IMR-90 (cell line): ENCODE data around the gene PUM2. TPM values are rescaled to one million over a fixed set of nuclear protein-coding genes. Genes with fewer than 3 reads are reported as not detected.
"Not testable (repeated sequence)": the region's sequence is repeated elsewhere in the genome, so short reads cannot be mapped to it uniquely, and the experiment has no call there.

Experiments used
- ATAC-seq: fragments of 200-7000 bp; cut with Tn5 transposase; 2 replicates; pipeline ENCODE4 v1.9.1; 2020; ENCODE audit warnings: low read depth, mild to moderate bottlenecking, moderate library complexity
- BruUV-seq: library from RNA; stranded (reverse); fragments of 400-500 nt; replicated peaks from 2 replicates; lab custom pipeline; 2021; lab: Mats Ljungman, UMichigan
- CTCF ChIA-PET: fragments of 300-600 bp; formaldehyde crosslinking; extraction: SDS; loops from one replicate; lab custom pipeline; 2021; ENCODE audit warnings: antibody characterized with exemption; lab: Yijun Ruan, JAX
- POLR2A ChIA-PET: fragments of 300-600 bp; sonication (Branson Sonifier 250); formaldehyde crosslinking; loops from one replicate; lab custom pipeline; 2022; ENCODE audit warnings: antibody characterized with exemption; ENCODE audit not compliant: unreplicated experiment; lab: Charles Lee
- DNase-seq: peaks from one replicate; pipeline ENCODE4 v3.0.0; 2013
- H2AFZ ChIP-seq: replicated peaks from 2 replicates; pipeline ENCODE3; 2013; ENCODE audit warnings: low read length, mild to moderate bottlenecking; ENCODE audit not compliant: poor library complexity
- H2AK5ac ChIP-seq: 2 replicates; pipeline ENCODE4 v1.6.1; 2013; ENCODE audit warnings: low read depth, low read length, inconsistent platforms
- H2AK9ac ChIP-seq: replicated peaks from 2 replicates; pipeline ENCODE3; 2013; ENCODE audit warnings: mild to moderate bottlenecking, low read depth, low read length, moderate library complexity; ENCODE audit not compliant: poor library complexity
- H2BK120ac ChIP-seq: 2 replicates; pipeline ENCODE4 v1.6.1; 2013; ENCODE audit warnings: low read depth, low read length, inconsistent platforms
- H2BK15ac ChIP-seq: 3 replicates; pipeline ENCODE4 v1.6.1; 2013; ENCODE audit warnings: low read depth, low read length, inconsistent platforms
- H2BK20ac ChIP-seq: 2 replicates; pipeline ENCODE4 v1.6.1; 2013; ENCODE audit warnings: low read depth, mild to moderate bottlenecking, inconsistent platforms, low read length, moderate library complexity
- H2BK5ac ChIP-seq: 2 replicates; pipeline ENCODE4 v1.6.1; 2013; ENCODE audit warnings: mild to moderate bottlenecking, low read depth, low read length, inconsistent platforms; ENCODE audit not compliant: poor library complexity, severe bottlenecking
- H3K14ac ChIP-seq: replicated peaks from 2 replicates; pipeline ENCODE4 v1.6.1; 2013; ENCODE audit warnings: low read depth, low read length, inconsistent platforms
- H3K18ac ChIP-seq: 2 replicates; pipeline ENCODE4 v1.6.1; 2013; ENCODE audit warnings: low read depth, low read length, control low read depth
- H3K23ac ChIP-seq: 2 replicates; pipeline ENCODE4 v1.6.1; 2013; ENCODE audit warnings: low read depth, low read length, inconsistent platforms
- H3K27ac ChIP-seq: 2 replicates; pipeline ENCODE4 v1.5.1; 2013; ENCODE audit warnings: mild to moderate bottlenecking, control low read depth, low read length; ENCODE audit not compliant: insufficient read depth
- H3K27me3 ChIP-seq: 2 replicates; pipeline ENCODE4 v1.6.1; 2013; ENCODE audit warnings: low read length; ENCODE audit not compliant: control insufficient read depth, insufficient read depth
- H3K36me3 ChIP-seq: 2 replicates; pipeline ENCODE4 v1.6.1; 2013; ENCODE audit warnings: low read length, mixed read lengths; ENCODE audit not compliant: control insufficient read depth, insufficient read depth
- H3K4ac ChIP-seq: 2 replicates; pipeline ENCODE4 v1.6.1; 2013; ENCODE audit warnings: low read depth, low read length, inconsistent platforms
- H3K4me1 ChIP-seq: 2 replicates; pipeline ENCODE4 v1.6.1; 2013; ENCODE audit warnings: low read length, mixed read lengths; ENCODE audit not compliant: control insufficient read depth, insufficient read depth
- H3K4me2 ChIP-seq: 2 replicates; pipeline ENCODE4 v1.6.1; 2013; ENCODE audit warnings: low read depth, mild to moderate bottlenecking, control low read depth, low read length, moderate library complexity
- H3K4me3 ChIP-seq: 2 replicates; pipeline ENCODE4 v1.5.1; 2013; ENCODE audit warnings: low read depth, mild to moderate bottlenecking, control low read depth, low read length, moderate library complexity; ENCODE audit not compliant: insufficient read depth
- H3K56ac ChIP-seq: 2 replicates; pipeline ENCODE4 v1.6.1; 2013; ENCODE audit warnings: low read length, inconsistent platforms; ENCODE audit not compliant: insufficient read depth; ENCODE audit errors: extremely low read depth
- H3K79me1 ChIP-seq, 2 experiments: 2 replicates each; pipeline ENCODE4 v1.6.1; 2013; ENCODE audit warnings: low read length in 2 of 2, inconsistent platforms in 1 of 2, low read depth in 1 of 2
- H3K9ac ChIP-seq: 2 replicates; pipeline ENCODE4 v1.6.1; 2013; ENCODE audit warnings: low read depth, low read length, control low read depth
- H3K9me1 ChIP-seq: 2 replicates; pipeline ENCODE4 v1.6.1; 2013; ENCODE audit warnings: low read length, inconsistent platforms; ENCODE audit not compliant: insufficient read depth
- H3K9me3 ChIP-seq: 2 replicates; pipeline ENCODE4 v1.6.1; 2013; ENCODE audit warnings: low read length; ENCODE audit not compliant: control insufficient read depth, insufficient read depth
- H4K20me1 ChIP-seq: 2 replicates; pipeline ENCODE4 v1.6.1; 2013; ENCODE audit warnings: low read length, inconsistent platforms; ENCODE audit not compliant: insufficient read depth
- H4K5ac ChIP-seq: 2 replicates; pipeline ENCODE4 v1.6.1; 2013; ENCODE audit warnings: mild to moderate bottlenecking, low read depth, low read length, control low read depth
- H4K8ac ChIP-seq, 2 experiments: 2 replicates each; pipeline ENCODE4 v1.6.1; 2013; ENCODE audit warnings: low read depth in 2 of 2, low read length in 2 of 2, control low read depth in 1 of 2, inconsistent platforms in 1 of 2
- H4K91ac ChIP-seq: 2 replicates; pipeline ENCODE4 v1.6.1; 2013; ENCODE audit warnings: low read depth, low read length, inconsistent platforms; ENCODE audit not compliant: insufficient read depth
- WGBS, 2 experiments: methylation state at CpG; one replicate each; pipeline versions ENCODE4 v1.1.5 to v1.1.7; 2013; ENCODE audit warnings: missing lambda C conversion rate in 2 of 2; ENCODE audit not compliant: insufficient read length in 1 of 2; ENCODE audit errors: extremely low coverage in 2 of 2; 5-methylcytosine and 5-hydroxymethylcytosine counted together
- dilution Hi-C: fragments of 300-500 bp; cut with HindIII; formaldehyde crosslinking; loops from one replicate; pipeline ENCODE4 v1.14.3; 2018; ENCODE audit warnings: low sequenced_read_pairs; ENCODE audit not compliant: unreplicated experiment
- in situ Hi-C: fragments of 300-500 bp; cut with MboI; formaldehyde crosslinking; loops from 3 replicates; pipeline ENCODE4 v1.14.3; 2019; ENCODE audit warnings: low sequenced_read_pairs, inconsistent platforms, mixed read lengths
- intact Hi-C: fragments of 100-400 bp; cut with micrococcal nuclease; formaldehyde crosslinking; loops from 2 replicates; pipeline ENCODE4 v1.10.0; 2022
- polyA plus RNA-seq, 3 experiments: library from polyadenylated mRNA; depleted of rRNA; stranded (reverse); fragments of >200 nt; gene quantifications; 2 replicates each; pipeline ENCODE4 v1.2.3, GENCODE V29; 2012; ENCODE audit warnings: low replicate concordance in 1 of 3
- total RNA-seq: library from RNA; depleted of rRNA; stranded (reverse); fragments of >200 nt; gene quantifications from 2 replicates; pipeline ENCODE4 v1.2.3, GENCODE V29; 2012

PUM2 gene
- total and polyA plus RNA-seq, 2 of the 4 experiments (the other 2 are of a cell fraction), result 18.8 to 38.4 TPM

GRCh38 chr2:20374982-20375381 is 24.3 kb upstream of the PUM2 start:
- H2BK120ac ChIP-seq, CTCF ChIA-PET, H3K56ac ChIP-seq, H3K9ac ChIP-seq, BruUV-seq, H3K9me1 ChIP-seq, H3K14ac ChIP-seq, H4K5ac ChIP-seq, H2BK20ac ChIP-seq, H3K79me1 ChIP-seq, H2AK9ac ChIP-seq, H2AK5ac ChIP-seq, H3K36me3 ChIP-seq, H3K23ac ChIP-seq, H3K9me3 ChIP-seq, DNase-seq, H3K4me3 ChIP-seq, H3K27me3 ChIP-seq, in situ Hi-C loops, H2AFZ ChIP-seq, ATAC-seq, H4K8ac ChIP-seq, H3K27ac ChIP-seq, H3K4ac ChIP-seq, POLR2A ChIA-PET, H2BK5ac ChIP-seq, H4K20me1 ChIP-seq, H4K91ac ChIP-seq, H2BK15ac ChIP-seq, H3K4me2 ChIP-seq, intact Hi-C loops, H3K18ac ChIP-seq: not testable (repeated sequence)
- 67% methylated on average over 1 of the region's 13 CpGs; no CpG with 5 or more reads in 1 of the 2 experiments for WGBS, 2 experiments
- peaks cover 17% of the 10 kb centered on the region for H3K4me1 ChIP-seq
- dilution Hi-C loops, result loop anchor here (25.0 kb wide), 1 partner anchor 262 kb away; no protein-coding TSS in a partner anchor
